Spleen (tissue), 11 donors: Measurements from ENCODE around the gene VRK1. TPM values are rescaled to one million over a fixed set of nuclear protein-coding genes. Genes with fewer than 3 reads are reported as not detected.

Source experiments
- DNase-seq: peaks from one replicate; pipeline ENCODE4 v3.0.0-alpha.2; 2020
- H3K27ac ChIP-seq, 8 donors: fragments of 200-600 bp; sonication (generic) in 7 of 8; 1 replicate in 4 of 8; 2 replicates in 4 of 8; pipeline versions ENCODE4 v1.5.0 to v1.8.0; 2016 to 2021; ENCODE audit warnings: inconsistent platforms in 4 of 8, mild to moderate bottlenecking in 4 of 8, moderate library complexity in 1 of 8
- H3K27me3 ChIP-seq, 7 donors: fragments of 200-600 bp; sonication (generic) in 6 of 7; replicated peaks in 1 of 7; 1 replicate in 4 of 7; 2 replicates in 3 of 7; pipeline versions ENCODE4 v1.5.0 to v1.8.0; 2016 to 2021; ENCODE audit warnings: inconsistent platforms in 3 of 7, mild to moderate bottlenecking in 1 of 7
- H3K36me3 ChIP-seq, 6 donors: fragments of 200-600 bp; sonication (generic) in 5 of 6; 1 replicate in 4 of 6; 2 replicates in 2 of 6; pipeline versions ENCODE4 v1.5.0 to v1.8.0; 2016 to 2021; ENCODE audit warnings: inconsistent platforms in 2 of 6
- H3K4me1 ChIP-seq, 6 donors: fragments of 200-600 bp; sonication (generic) in 5 of 6; 1 replicate in 3 of 6; 2 replicates in 3 of 6; pipeline versions ENCODE4 v1.5.0 to v1.8.0; 2016 to 2021; ENCODE audit warnings: inconsistent platforms in 3 of 6
- H3K4me3 ChIP-seq, 8 donors: fragments of 200-600 bp; sonication (generic) in 7 of 8; 1 replicate in 4 of 8; 2 replicates in 4 of 8; pipeline versions ENCODE4 v1.5.0 to v1.8.0; 2016 to 2021; ENCODE audit warnings: inconsistent platforms in 4 of 8, mild to moderate bottlenecking in 4 of 8, moderate library complexity in 2 of 8
- H3K9me3 ChIP-seq, 8 donors: fragments of 200-600 bp; sonication (generic) in 7 of 8; 1 replicate in 4 of 8; 2 replicates in 4 of 8; pipeline versions ENCODE4 v1.5.0 to v1.8.0; 2016 to 2021; ENCODE audit warnings: inconsistent platforms in 4 of 8
- POLR2A ChIP-seq, 3 donors: fragments of 450-650 bp; IDR thresholded peaks; one replicate each; pipeline ENCODE4 v1.5.1; 2017; ENCODE audit warnings: antibody characterized with exemption in 3 of 3, mild to moderate bottlenecking in 1 of 3
- POLR2AphosphoS5 ChIP-seq, 3 donors: sonication (generic); formaldehyde crosslinking; IDR thresholded peaks; one replicate each; pipeline ENCODE4 v1.5.1; 2017; ENCODE audit warnings: antibody characterized with exemption in 3 of 3
- whole genome bisulfite sequencing, 5 donors: extraction: QIAGEN DNeasy Blood & Tissue Kit in 3 of 5; methylation state at CpG; one replicate each; pipeline versions ENCODE4 v1.1.5 to v1.1.7; 2013 to 2018; 5-methylcytosine and 5-hydroxymethylcytosine counted together
- intact Hi-C: fragments of 100-400 bp; cut with DNase I; formaldehyde crosslinking; loops from one replicate; pipeline ENCODE4 v1.15.0; 2023; ENCODE audit warnings: low total_unique reads
- polyA plus RNA-seq, 3 donors: library from polyadenylated mRNA; stranded (reverse); fragments of 200-250 nt; gene quantifications; one replicate each; pipeline ENCODE4 v1.2.1, GENCODE V29; 2013
- total RNA-seq, 7 donors: library from RNA; depleted of rRNA in 3 of 7; stranded (reverse); fragments of >200 nt in 3 of 7; fragmentation: NEBNext Ultra II Directional in 4 of 7; extraction: Animal tissue kit (Norgen Biotek cat#: 25700) in 4 of 7; gene quantifications; one replicate each; pipeline versions ENCODE4 v1.1.0 to v1.2.1, GENCODE V29; 2016 to 2021
- TF ChIP-seq, protein P1 (sequence below), 11 experiments: fragments of 200-600 bp in 7 of 11; fragments of 450-650 bp in 4 of 11; sonication (generic) in 4 of 11; IDR thresholded peaks in 8 of 11; conservative IDR thresholded peaks in 3 of 11; 1 replicate in 7 of 11; 2 replicates in 4 of 11; pipeline versions ENCODE4 v1.4.0 to v1.8.0; 2016 to 2021; ENCODE audit warnings: antibody characterized with exemption in 11 of 11, inconsistent platforms in 4 of 11, mild to moderate bottlenecking in 1 of 11
- donor health status: healthy with polysubstance abuse.
- donor health status: DM: no; HTN: no; CAD: no; lungs with moderate emphysema.
- donor health status: DM: no; HTN: no; CAD: no.
- donor health status: Bipolar disorder and iron deficiency.
- donor health status: healthy.
- donor health status: DM: no; HTN: no; CAD: no.
- donor health status: DM: yes; HTN: yes; CAD: no.

The VRK1 gene
- total and polyA plus RNA-seq, 10 donors = 16.1 to 48.5 (median 29.4) TPM

- intact Hi-C loops = no loop called here
- no peaks in the 10 kb centered on the region for H3K36me3 ChIP-seq
- no peak overlapping the region for H3K27ac ChIP-seq
- 61 to 76% (median 62%) methylated on average over 3 of the region's 3 CpGs for WGBS, 5 donors
- DNase-seq = no peak
- H3K27me3 ChIP-seq = peaks cover 0 to 58% (median 0%) of the 10 kb centered on the region in 7 donors
- no peak overlapping the region for H3K4me3 ChIP-seq
- TF ChIP-seq POLR2A (IDR thresholded peaks at IDR 0.05) (no peak), POLR2AphosphoS5 (IDR thresholded peaks at IDR 0.05) (no peak)
- TF ChIP-seq, protein P1, sequence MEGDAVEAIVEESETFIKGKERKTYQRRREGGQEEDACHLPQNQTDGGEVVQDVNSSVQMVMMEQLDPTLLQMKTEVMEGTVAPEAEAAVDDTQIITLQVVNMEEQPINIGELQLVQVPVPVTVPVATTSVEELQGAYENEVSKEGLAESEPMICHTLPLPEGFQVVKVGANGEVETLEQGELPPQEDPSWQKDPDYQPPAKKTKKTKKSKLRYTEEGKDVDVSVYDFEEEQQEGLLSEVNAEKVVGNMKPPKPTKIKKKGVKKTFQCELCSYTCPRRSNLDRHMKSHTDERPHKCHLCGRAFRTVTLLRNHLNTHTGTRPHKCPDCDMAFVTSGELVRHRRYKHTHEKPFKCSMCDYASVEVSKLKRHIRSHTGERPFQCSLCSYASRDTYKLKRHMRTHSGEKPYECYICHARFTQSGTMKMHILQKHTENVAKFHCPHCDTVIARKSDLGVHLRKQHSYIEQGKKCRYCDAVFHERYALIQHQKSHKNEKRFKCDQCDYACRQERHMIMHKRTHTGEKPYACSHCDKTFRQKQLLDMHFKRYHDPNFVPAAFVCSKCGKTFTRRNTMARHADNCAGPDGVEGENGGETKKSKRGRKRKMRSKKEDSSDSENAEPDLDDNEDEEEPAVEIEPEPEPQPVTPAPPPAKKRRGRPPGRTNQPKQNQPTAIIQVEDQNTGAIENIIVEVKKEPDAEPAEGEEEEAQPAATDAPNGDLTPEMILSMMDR (IDR thresholded peaks at IDR 0.05 in 8 of 11, conservative IDR thresholded peaks at IDR 0.05 in 3 of 11) = no peak
- H3K4me1 ChIP-seq = no peaks in the 10 kb centered on the region
- no peaks in the 10 kb centered on the region for H3K9me3 ChIP-seq
Measured at GRCh38 chr14:96751505-96751904, 45.7 kb upstream of the VRK1 start.

DNA sequence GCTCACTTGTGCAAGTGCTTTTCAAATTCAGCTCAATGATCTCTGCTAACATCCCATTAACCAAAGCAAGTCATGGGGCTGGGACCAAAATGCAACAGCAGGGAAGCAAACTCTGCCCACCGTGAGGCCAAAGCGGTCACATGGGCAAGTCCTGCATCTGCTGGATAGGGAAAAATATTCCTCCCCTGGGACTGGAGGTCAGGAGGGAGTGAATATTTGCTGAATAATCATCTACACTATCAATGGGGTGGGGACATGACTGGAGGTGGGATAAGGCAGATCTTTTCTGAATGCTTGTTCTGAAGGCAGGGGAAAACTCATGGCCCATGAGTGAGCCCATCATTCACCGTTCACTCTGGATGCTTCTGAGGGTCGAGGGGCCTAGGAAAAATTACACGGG lies 45.1 kb upstream of the VRK1 start:
- 76 to 88% (median 86%) methylated on average over 5 of the region's 5 CpGs for WGBS, 5 donors
- TF ChIP-seq, protein P1 (IDR thresholded peaks at IDR 0.05 in 8 of 11, conservative IDR thresholded peaks at IDR 0.05 in 3 of 11) = no peak
- TF ChIP-seq POLR2A (IDR thresholded peaks at IDR 0.05) = no peak
- no peak for TF ChIP-seq POLR2AphosphoS5 (IDR thresholded peaks at IDR 0.05)
- Histone ChIP-seq H3K4me1 (no peaks in the 10 kb centered on the region), H3K27me3 (peaks cover 0 to 55% (median 0%) of the 10 kb centered on the region in 7 donors), H3K4me3 (no peak overlapping the region), H3K9me3 (no peaks in the 10 kb centered on the region), H3K36me3 (no peaks in the 10 kb centered on the region), H3K27ac (no peak overlapping the region)
- no peak for DNase-seq
- intact Hi-C loops = no loop called here

- TF ChIP-seq, protein P1 (IDR thresholded peaks at IDR 0.05 in 8 of 11, conservative IDR thresholded peaks at IDR 0.05 in 3 of 11) = no peak
- no peak for TF ChIP-seq POLR2A (IDR thresholded peaks at IDR 0.05)
- TF ChIP-seq POLR2AphosphoS5 (IDR thresholded peaks at IDR 0.05) = no peak
- Histone ChIP-seq H3K27me3 (peaks cover 0 to 50% (median 0%) of the 10 kb centered on the region in 7 donors), H3K4me3 (no peak overlapping the region), H3K4me1 (no peaks in the 10 kb centered on the region), H3K27ac (no peak overlapping the region), H3K36me3 (no peaks in the 10 kb centered on the region), H3K9me3 (no peaks in the 10 kb centered on the region)
- 66 to 88% (median 78%) methylated on average over 3 of the region's 3 CpGs for WGBS, 5 donors
- no peak for DNase-seq
- intact Hi-C loops = no loop called here
Measured at GRCh38 chr14:96752594-96752993, 44.6 kb upstream of the VRK1 start.

DNA sequence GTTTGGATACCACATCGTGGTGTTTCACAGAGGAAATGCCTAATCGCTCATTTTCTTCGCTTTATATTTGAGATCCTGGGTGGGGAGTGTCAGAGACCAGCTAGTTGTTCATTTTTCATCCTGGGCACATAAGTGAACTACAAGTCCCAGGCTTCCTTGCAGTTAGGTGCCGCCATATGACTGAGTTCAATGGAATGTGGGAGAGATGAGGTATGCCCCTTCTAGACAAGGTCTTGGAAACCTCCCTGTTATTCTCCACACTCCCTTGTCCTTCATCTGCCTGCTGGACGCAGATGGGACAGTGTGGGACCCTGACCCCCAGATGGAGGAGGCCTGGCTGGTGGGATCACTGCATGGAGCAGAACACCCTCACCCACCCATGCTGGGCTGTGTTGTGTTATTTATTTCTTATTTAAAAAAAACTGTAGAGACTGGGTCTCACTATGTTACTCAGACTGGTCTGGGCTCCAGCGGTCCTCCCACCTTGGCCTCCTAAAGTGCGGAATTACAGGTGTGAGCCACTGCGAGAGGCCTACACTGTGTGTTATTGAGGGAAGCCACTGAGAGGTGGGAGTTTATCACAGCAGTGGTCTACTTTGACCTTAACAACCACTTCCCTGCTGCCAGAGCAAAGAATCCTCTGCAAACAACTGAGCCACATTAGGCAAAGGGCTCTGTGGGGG lies 42.9 kb upstream of the VRK1 start:
- Histone ChIP-seq H3K36me3 (no peaks in the 10 kb centered on the region), H3K9me3 (no peaks in the 10 kb centered on the region), H3K4me3 (no peak overlapping the region), H3K4me1 (no peaks in the 10 kb centered on the region), H3K27me3 (peaks cover 0 to 36% (median 0%) of the 10 kb centered on the region in 7 donors), H3K27ac (no peak overlapping the region)
- intact Hi-C loops = no loop called here
- no peak for TF ChIP-seq POLR2AphosphoS5 (IDR thresholded peaks at IDR 0.05)
- TF ChIP-seq POLR2A (IDR thresholded peaks at IDR 0.05) = no peak
- TF ChIP-seq, protein P1 (IDR thresholded peaks at IDR 0.05 in 8 of 11, conservative IDR thresholded peaks at IDR 0.05 in 3 of 11) = no peak
- WGBS, 5 donors = 86 to 95% (median 93%) methylated on average over 8 of the region's 8 CpGs
- no peak for DNase-seq
